ENCODE data around the gene KCNJ15.

The KCNJ15 gene

DNA sequence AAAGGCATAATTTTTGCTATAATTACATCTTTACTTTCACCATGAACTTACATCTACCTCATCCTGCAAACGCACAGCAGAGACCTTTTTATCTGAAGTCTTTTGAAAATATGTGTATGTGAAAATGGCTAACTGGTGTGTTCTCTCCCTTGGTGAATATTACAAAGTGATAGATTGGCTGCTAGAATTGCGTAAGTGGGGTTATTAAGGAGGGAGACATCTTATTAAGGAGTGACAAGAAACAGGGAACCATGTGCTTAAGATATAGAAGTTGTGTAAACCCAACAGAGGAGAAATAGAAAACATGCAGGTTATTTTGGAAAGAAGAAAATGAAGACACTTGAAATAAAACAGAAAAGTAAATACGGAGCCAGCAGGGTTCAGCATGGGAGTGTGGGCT lies 7.8 kb downstream of the KCNJ15 start:
- Mint-ChIP-seq H3K27ac (ENCODE audit: low read depth) (no peak overlapping the region), H3K4me1 (no peaks in the 10 kb centered on the region), H3K4me3 (no peak overlapping the region), H3K36me3 (ENCODE audit: insufficient read depth) (no peaks in the 10 kb centered on the region), H3K27me3 (peaks cover 20% of the 10 kb centered on the region), H3K9me3 (no peaks in the 10 kb centered on the region)
- DNase-seq (ENCODE audit: low spot score in 2 of 2) (no peak), ATAC-seq (replicated peaks; ENCODE audit: extremely low read depth, poor library complexity, severe bottlenecking) (no peak)

DNA sequence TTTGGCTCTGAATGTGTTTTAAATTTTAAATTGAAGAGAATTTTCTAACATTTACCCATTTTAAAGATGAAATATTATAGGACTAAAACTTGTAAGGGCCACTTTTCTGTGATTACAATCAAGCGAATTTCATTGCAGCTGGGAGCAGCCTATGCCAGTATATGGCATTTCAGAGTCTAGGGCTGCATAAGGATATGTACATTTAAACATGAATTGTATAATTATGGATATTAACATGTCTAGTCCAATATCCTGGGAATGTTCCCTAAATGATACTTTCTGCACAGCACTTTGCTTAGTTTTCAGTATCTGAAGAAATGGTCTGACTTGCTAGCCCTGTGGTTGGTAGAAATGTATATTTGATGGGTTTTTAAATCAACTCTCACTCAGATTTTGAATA lies 8.4 kb downstream of the KCNJ15 start:
- Mint-ChIP-seq H3K36me3 (ENCODE audit: insufficient read depth) (no peaks in the 10 kb centered on the region), H3K4me3 (no peak overlapping the region), H3K27ac (ENCODE audit: low read depth) (no peak overlapping the region), H3K27me3 (peaks cover 20% of the 10 kb centered on the region), H3K9me3 (no peaks in the 10 kb centered on the region), H3K4me1 (no peaks in the 10 kb centered on the region)
- no peak for ATAC-seq (replicated peaks; ENCODE audit: extremely low read depth, poor library complexity, severe bottlenecking)
- DNase-seq (ENCODE audit: low spot score in 2 of 2): no peak

DNA sequence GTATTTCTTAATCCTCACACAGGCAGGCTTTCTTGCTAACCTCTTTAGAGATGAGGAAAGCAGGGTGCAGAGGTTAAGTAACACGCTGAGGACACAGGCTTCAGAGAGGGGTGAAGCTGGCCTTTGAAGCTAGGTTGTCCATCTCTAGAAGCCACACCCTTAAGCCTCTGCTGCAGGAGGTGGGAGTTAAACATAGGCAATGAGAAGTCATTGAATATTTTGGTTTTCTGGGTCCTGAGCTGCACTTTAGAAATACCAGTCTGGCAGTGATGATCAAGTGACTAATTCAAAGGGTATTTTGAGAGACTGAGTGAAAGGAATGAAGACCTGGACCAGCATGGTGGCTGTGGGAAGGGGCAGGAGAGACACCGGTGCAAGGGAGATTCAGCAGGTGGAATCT lies 9.9 kb downstream of the KCNJ15 start:
- no peaks in the 10 kb centered on the region for H3K4me1 Mint-ChIP-seq
- no peaks in the 10 kb centered on the region for H3K9me3 Mint-ChIP-seq
- H3K4me3 Mint-ChIP-seq: no peak overlapping the region
- DNase-seq (ENCODE audit: low spot score in 2 of 2) (no peak), ATAC-seq (replicated peaks; ENCODE audit: extremely low read depth, poor library complexity, severe bottlenecking) (no peak)
- peaks cover 20% of the 10 kb centered on the region for H3K27me3 Mint-ChIP-seq
- no peak overlapping the region for H3K27ac Mint-ChIP-seq (ENCODE audit: low read depth)
- no peaks in the 10 kb centered on the region for H3K36me3 Mint-ChIP-seq (ENCODE audit: insufficient read depth)

DNA sequence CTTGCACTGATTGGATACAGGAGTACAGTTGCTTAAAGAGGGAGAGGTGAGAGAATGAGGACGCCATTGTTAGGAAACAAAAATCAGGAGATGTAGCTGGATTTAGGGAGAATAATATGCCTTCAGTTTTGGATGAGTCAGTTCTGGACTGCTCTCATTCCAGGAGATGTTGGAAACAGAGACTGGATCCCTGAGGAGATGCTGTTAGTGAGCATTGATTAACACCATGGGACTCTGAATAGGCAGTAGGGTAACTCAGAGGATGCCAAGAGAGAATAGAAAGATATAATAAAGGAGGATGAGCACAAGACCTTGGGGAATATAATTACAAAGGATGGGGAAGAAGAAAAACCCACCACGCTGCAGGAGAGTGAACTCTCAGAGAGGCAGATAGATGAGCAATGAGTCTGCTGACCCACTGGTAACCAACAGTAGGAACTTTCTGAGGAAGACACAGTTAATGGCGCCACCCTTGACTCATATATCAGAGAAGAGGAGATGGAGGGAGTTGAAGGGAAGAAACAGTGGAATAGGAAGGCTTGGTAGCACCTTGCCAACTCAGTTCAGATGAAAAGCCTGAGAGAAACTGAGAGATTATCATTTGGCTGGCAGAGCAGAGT lies 10.5 kb downstream of the KCNJ15 start:
- no peaks in the 10 kb centered on the region for H3K4me1 Mint-ChIP-seq
- ATAC-seq (replicated peaks; ENCODE audit: extremely low read depth, poor library complexity, severe bottlenecking): no peak
- H3K27me3 Mint-ChIP-seq: peaks cover 20% of the 10 kb centered on the region
- DNase-seq (ENCODE audit: low spot score in 2 of 2): no peak
- no peaks in the 10 kb centered on the region for H3K9me3 Mint-ChIP-seq
- no peak overlapping the region for H3K27ac Mint-ChIP-seq (ENCODE audit: low read depth)
- H3K4me3 Mint-ChIP-seq: no peak overlapping the region
- no peaks in the 10 kb centered on the region for H3K36me3 Mint-ChIP-seq (ENCODE audit: insufficient read depth)

DNA sequence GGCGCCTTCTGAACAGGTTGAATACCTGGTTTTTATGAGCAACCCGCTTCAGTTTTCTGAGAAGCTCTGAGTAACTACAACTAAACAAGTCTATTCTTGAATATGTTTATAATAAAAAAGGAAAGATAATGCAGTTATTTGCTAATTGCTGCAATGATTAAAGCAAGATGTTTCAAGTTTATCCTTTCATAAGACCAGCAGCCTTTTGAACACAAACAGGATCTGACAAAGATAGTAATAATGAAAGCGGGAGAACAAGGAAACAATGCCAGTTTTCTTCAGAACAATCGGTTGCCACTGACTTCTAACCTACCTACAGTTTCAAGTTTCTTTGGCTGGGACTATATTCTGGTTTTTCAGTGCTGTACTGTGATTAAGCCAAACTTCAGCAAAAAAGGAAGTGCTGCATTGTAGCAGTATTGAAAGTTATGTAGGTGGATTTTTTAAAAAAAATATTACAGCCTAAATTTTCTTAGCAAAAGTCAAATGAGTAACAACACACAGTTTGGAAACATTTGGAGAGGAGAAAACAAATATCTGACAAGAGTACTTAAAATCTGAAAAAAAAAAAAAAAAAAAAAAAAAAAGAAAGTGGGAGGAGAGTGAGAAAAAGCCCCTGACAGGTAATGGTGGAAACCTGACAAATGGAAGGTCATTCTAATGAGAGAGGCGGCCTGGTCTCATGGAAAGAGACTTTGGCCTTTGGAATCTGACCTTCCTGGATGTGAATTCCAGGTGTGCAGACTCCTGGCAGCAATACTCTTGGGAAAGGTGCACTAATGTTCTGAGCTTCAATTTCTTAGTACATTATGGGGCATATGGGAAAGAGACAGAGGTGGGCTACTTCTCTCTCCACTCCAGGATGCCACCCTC lies 11.4 kb downstream of the KCNJ15 start:
- Mint-ChIP-seq H3K27me3 (peaks cover 20% of the 10 kb centered on the region), H3K4me1 (no peaks in the 10 kb centered on the region), H3K9me3 (no peaks in the 10 kb centered on the region), H3K36me3 (ENCODE audit: insufficient read depth) (no peaks in the 10 kb centered on the region), H3K4me3 (no peak overlapping the region), H3K27ac (ENCODE audit: low read depth) (no peak overlapping the region)
- DNase-seq (ENCODE audit: low spot score in 2 of 2) (no peak), ATAC-seq (replicated peaks; ENCODE audit: extremely low read depth, poor library complexity, severe bottlenecking) (no peak)

DNA sequence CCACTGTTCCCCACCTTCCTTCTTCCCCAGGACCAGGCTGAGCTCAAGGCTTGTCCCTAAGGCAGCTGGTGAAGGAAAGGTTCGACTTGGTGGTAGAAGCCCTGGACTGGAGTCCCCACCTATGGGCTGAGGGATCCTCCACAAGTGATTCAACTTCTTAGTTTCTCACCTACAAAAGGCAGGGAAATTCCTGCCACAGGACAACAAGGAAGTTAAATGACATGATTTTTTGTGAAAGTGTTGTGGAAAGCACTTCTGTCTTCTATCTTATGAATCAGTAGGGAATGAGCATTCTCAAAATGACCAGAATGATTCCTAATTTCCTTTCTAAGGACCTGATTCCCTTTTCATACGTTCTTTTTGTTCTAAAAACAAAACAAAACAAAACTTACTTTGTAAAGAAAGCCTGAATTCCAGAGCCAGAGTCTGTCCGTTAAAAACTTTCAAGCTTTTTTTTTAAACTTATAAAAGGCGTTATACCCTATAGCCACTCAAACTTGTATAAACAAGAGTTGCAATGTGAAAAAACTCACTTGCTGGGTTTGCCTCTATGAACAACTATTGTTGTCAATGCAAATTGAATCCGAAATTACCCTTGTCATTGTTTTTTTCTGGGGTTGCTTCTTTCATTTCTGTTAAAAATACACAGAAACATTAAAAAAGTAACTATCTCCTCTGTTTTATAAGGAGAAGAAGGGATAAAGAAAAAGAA lies 12.2 kb downstream of the KCNJ15 start:
- Mint-ChIP-seq H3K9me3 (no peaks in the 10 kb centered on the region), H3K4me1 (no peaks in the 10 kb centered on the region), H3K27ac (ENCODE audit: low read depth) (no peak overlapping the region), H3K4me3 (no peak overlapping the region), H3K27me3 (peaks cover 20% of the 10 kb centered on the region), H3K36me3 (ENCODE audit: insufficient read depth) (no peaks in the 10 kb centered on the region)
- DNase-seq (ENCODE audit: low spot score in 2 of 2) (no peak), ATAC-seq (replicated peaks; ENCODE audit: extremely low read depth, poor library complexity, severe bottlenecking) (no peak)

DNA sequence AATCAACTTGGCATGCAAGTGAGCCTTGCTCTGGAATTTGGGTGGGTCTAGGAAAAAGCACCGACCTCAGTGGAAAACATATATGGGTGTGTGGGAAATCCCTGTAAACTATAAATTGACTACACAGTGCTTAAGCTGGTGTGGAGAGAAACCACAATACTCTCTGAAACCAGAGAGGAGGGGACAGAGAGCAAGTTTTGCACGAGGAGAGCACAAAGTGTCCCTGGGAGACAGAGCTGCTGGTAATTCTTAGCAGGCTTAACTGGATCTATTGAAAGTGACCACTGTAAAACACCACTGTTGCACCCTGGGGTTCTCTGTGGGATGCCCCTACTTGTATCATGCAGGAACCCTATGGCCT lies 12.8 kb downstream of the KCNJ15 start:
- Mint-ChIP-seq H3K4me3 (no peak overlapping the region), H3K9me3 (no peaks in the 10 kb centered on the region), H3K27ac (ENCODE audit: low read depth) (no peak overlapping the region), H3K4me1 (no peaks in the 10 kb centered on the region), H3K36me3 (ENCODE audit: insufficient read depth) (no peaks in the 10 kb centered on the region), H3K27me3 (peaks cover 20% of the 10 kb centered on the region)
- no peak for ATAC-seq (replicated peaks; ENCODE audit: extremely low read depth, poor library complexity, severe bottlenecking)
- DNase-seq (ENCODE audit: low spot score in 2 of 2): no peak

DNA sequence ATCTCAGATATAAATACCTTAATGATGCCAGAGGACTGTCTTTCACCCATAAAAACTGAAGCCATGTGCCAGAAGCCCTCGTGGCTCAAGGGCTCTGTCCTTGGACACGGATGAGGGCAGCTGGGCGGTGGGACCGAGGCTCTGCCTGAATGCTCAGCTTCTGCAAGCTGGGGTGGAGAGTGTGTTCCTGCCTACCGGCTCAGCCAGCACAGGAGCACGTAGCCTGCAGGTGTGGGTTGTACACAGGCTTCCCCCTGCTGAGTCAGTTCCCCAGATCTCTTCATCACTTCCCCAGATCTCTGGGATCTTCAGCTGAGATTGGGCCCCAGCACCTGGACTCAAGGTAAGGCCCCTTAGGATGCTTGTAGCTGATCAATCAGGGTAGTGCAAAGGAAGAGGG lies 15.4 kb downstream of the KCNJ15 start:
- no peak overlapping the region for H3K4me3 Mint-ChIP-seq
- no peaks in the 10 kb centered on the region for H3K36me3 Mint-ChIP-seq (ENCODE audit: insufficient read depth)
- H3K9me3 Mint-ChIP-seq: no peaks in the 10 kb centered on the region
- H3K27ac Mint-ChIP-seq (ENCODE audit: low read depth): no peak overlapping the region
- H3K4me1 Mint-ChIP-seq: no peaks in the 10 kb centered on the region
- no peak for ATAC-seq (replicated peaks; ENCODE audit: extremely low read depth, poor library complexity, severe bottlenecking)
- peaks cover 2% of the 10 kb centered on the region for H3K27me3 Mint-ChIP-seq
- DNase-seq (ENCODE audit: low spot score in 2 of 2): no peak

DNA sequence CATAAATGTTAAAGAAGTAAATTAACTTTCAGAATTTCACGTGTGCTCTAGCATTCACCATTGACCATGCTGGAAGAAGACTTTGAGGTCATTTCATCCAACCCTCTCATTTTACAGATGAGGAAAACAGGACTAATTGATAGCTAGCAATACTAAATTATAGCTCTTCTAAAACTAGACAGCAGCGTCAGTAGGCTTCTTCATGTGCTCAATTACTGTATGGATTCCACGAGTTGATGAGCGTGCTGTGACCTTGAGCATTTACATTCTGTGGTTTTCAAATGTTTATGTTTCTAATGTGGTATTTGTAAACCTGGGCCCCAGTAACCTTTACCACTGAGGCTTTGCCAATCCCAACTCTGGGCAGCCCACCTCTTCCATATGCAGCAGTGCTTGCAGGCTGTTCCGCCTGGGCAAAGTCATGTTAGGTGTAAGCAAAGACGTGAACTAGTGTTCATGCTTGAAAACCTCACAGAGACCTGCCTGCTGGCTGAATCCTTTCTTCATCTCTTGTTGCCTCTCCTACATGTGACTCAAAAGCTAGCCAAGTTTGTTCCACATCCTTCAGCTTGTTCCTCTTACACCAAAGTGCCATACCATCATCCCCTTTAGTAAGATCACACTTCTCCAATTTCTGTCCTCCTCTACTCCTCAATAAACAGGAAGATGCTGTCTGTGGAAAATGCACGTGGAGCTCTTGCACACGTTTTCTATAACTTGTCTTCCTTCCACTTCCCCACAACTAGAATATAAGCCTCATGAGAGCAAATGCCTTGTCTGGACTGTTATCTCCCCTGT lies 17.2 kb downstream of the KCNJ15 start:
- ATAC-seq (replicated peaks; ENCODE audit: extremely low read depth, poor library complexity, severe bottlenecking) (no peak), DNase-seq (ENCODE audit: low spot score in 2 of 2) (no peak)
- no peaks in the 10 kb centered on the region for H3K4me1 Mint-ChIP-seq
- no peak overlapping the region for H3K4me3 Mint-ChIP-seq
- no peak overlapping the region for H3K27ac Mint-ChIP-seq (ENCODE audit: low read depth)
- H3K27me3 Mint-ChIP-seq: peaks cover 6% of the 10 kb centered on the region
- no peaks in the 10 kb centered on the region for H3K36me3 Mint-ChIP-seq (ENCODE audit: insufficient read depth)
- peaks cover 5% of the 10 kb centered on the region for H3K9me3 Mint-ChIP-seq

DNA sequence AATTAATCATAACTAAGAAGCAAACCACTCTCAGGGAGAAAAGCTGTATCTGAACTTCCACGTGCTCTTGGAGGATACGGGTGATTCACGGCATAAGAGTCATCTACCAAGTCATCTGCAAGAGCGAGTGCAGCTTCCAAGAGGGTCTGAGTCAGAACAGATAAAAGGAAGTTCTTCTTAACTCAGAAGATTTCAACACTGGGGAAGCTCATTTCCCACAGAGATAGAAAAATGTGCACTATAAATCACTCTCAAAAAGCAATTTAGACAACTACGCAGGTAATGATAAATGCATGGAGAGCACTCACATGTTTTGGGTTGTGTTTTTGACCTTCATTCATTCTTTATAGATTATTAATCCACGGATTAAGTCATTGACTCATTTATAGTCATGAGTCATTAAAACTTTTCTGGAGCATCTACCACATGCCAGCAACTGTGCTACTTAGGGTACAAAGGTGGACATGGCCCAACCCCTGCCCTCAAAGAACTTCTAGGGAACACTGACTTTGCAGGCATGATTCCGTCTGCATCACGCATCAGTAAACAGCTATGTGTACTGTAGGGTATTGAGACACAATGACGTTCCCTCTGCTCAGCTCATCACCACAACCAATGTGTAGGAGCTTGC lies 20.8 kb downstream of the KCNJ15 start:
- DNase-seq (ENCODE audit: low spot score in 2 of 2) (no peak), ATAC-seq (replicated peaks; ENCODE audit: extremely low read depth, poor library complexity, severe bottlenecking) (no peak)
- Mint-ChIP-seq H3K4me3 (no peak overlapping the region), H3K36me3 (ENCODE audit: insufficient read depth) (no peaks in the 10 kb centered on the region), H3K27me3 (peaks cover 7% of the 10 kb centered on the region), H3K9me3 (peaks cover 7% of the 10 kb centered on the region), H3K27ac (ENCODE audit: low read depth) (no peak overlapping the region), H3K4me1 (no peaks in the 10 kb centered on the region)

DNA sequence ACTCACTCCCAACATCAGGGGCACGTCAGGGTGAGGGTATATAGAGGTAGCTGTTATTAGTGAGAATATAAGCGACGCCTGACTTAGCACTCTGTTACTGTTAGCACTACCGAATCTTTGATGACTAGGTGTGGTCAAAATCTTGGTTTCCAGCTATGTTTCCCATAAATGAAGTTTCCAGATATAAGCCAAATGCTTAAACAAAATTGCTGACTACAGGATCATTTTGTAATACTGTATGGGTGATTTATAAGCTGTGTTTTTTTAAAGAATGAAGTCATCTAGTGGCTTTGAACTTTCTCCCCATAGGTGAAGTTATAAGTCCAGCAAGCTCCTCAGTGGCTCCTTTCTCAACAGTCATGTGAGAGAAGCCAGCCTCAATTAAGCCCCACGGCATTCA lies 23.7 kb downstream of the KCNJ15 start:
- no peak for DNase-seq (ENCODE audit: low spot score in 2 of 2)
- Mint-ChIP-seq H3K27ac (ENCODE audit: low read depth) (no peak overlapping the region), H3K9me3 (peaks cover 12% of the 10 kb centered on the region), H3K27me3 (peaks cover 23% of the 10 kb centered on the region), H3K4me1 (no peaks in the 10 kb centered on the region), H3K4me3 (no peak overlapping the region), H3K36me3 (ENCODE audit: insufficient read depth) (peaks cover 1% of the 10 kb centered on the region)
- no peak for ATAC-seq (replicated peaks; ENCODE audit: extremely low read depth, poor library complexity, severe bottlenecking)

DNA sequence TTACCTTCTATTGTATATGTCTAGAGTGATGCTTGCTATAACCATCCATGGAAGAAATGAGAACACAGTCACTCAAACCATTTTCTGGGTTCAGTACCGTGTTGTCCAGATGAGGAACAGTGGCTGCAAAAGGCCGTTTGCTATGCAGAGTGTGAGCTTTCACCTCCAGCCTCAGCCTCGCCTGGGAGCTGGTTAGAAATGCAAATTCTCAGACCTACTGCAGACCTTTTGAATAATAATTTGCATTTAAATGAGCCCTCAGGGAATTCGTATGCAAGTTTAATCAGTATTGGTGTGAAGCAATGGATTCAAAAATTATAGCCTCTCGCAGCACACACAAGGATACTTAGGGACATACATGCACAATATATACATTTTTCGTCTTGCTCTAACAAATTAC lies 24.1 kb downstream of the KCNJ15 start:
- H3K9me3 Mint-ChIP-seq: peaks cover 12% of the 10 kb centered on the region
- ATAC-seq (replicated peaks; ENCODE audit: extremely low read depth, poor library complexity, severe bottlenecking) (no peak), DNase-seq (ENCODE audit: low spot score in 2 of 2) (no peak)
- H3K4me3 Mint-ChIP-seq: no peak overlapping the region
- peaks cover 24% of the 10 kb centered on the region for H3K27me3 Mint-ChIP-seq
- H3K27ac Mint-ChIP-seq (ENCODE audit: low read depth): no peak overlapping the region
- H3K4me1 Mint-ChIP-seq: no peaks in the 10 kb centered on the region
- H3K36me3 Mint-ChIP-seq (ENCODE audit: insufficient read depth): peaks cover 1% of the 10 kb centered on the region
